ENCODE measurements around the gene BMP10.

BMP10 gene

DNA sequence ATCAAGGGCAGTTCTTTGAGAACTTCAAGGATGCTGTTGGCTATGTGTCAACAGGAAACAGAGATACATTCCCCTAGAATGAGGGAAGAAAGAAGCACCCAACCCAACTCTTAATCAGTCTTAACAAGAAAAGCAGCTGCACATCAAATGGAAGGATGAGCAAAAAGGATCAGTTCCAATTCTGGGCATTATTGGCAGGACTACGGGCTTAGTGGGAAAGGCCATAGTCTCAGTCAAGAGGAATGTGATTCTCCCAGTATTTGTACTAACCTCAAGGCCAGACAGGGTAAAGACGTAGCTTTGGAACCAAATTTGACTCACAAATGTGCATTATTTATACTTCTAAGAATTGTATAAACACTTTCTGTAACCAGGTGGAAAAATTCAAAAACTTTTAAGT lies 18.2 kb downstream of the BMP10 start:
- H3K36me3 ChIP-seq (ENCODE audit: control insufficient read depth, insufficient read depth, low read length) = no peaks in the 10 kb centered on the region
- no peak for TF ChIP-seq CTCF (IDR thresholded peaks at IDR 0.05; ENCODE audit: insufficient read depth, low read length, poor library complexity, severe bottlenecking)
- H3K27me3 ChIP-seq (replicated peaks; ENCODE audit: control insufficient read depth, insufficient read depth, low read length) = no peaks in the 10 kb centered on the region
- DNase-seq (ENCODE audit: extremely low read depth, insufficient read length) = no peak
- H3K4me3 ChIP-seq (replicated peaks; ENCODE audit: low read depth, low read length) = no peak overlapping the region

- peaks cover 2% of the 10 kb centered on the region; the same call in 1 of the 2 replicates for H3K27me3 ChIP-seq (replicated peaks; ENCODE audit: control insufficient read depth, insufficient read depth, low read length)
Observed at GRCh38 chr2:68850524-68850923, 20.7 kb downstream of the BMP10 start.

GRCh38 chr2:68849579-68850030 lies 21.6 kb downstream of the BMP10 start:
- peaks cover 2% of the 10 kb centered on the region; the same call in 1 of the 2 replicates for H3K27me3 ChIP-seq (replicated peaks; ENCODE audit: control insufficient read depth, insufficient read depth, low read length)
- no peak for DNase-seq (ENCODE audit: extremely low read depth, insufficient read length)

More at GRCh38 chr2:68850524-68850923, 20.7 kb downstream of the BMP10 start:
- Histone ChIP-seq H3K4me3 (replicated peaks; ENCODE audit: low read depth, low read length) (no peak overlapping the region), H3K36me3 (ENCODE audit: control insufficient read depth, insufficient read depth, low read length) (no peaks in the 10 kb centered on the region)
- TF ChIP-seq CTCF (IDR thresholded peaks at IDR 0.05; ENCODE audit: insufficient read depth, low read length, poor library complexity, severe bottlenecking) = no peak
- no peak for DNase-seq (ENCODE audit: extremely low read depth, insufficient read length)

DNA sequence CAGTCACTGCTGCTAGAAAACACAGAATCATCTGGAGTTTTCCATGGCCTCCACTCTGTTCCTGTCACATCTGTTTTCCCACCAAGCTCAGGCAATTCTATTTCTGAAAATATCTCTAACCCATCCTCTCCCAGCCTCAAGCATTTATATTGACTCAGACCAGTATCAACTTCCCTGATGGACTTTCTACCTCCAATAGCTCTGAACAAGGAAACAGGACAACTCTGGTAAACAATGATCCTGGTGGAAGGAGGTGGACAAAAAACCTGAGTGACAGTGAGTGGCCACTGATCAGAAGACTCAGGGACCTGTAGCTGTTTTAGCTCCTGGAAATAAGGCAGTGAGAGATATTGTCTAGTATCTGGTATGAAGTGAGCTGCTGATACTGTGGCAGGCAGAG lies 23.4 kb downstream of the BMP10 start:
- TF ChIP-seq CTCF (IDR thresholded peaks at IDR 0.05; ENCODE audit: insufficient read depth, low read length, poor library complexity, severe bottlenecking) = no peak
- no peak for DNase-seq (ENCODE audit: extremely low read depth, insufficient read length)
- Histone ChIP-seq H3K4me3 (replicated peaks; ENCODE audit: low read depth, low read length) (no peak overlapping the region), H3K36me3 (ENCODE audit: control insufficient read depth, insufficient read depth, low read length) (no peaks in the 10 kb centered on the region), H3K27me3 (replicated peaks; ENCODE audit: control insufficient read depth, insufficient read depth, low read length) (peaks cover 2% of the 10 kb centered on the region; the same call in 1 of the 2 replicates)

More at GRCh38 chr2:68849579-68850030, 21.6 kb downstream of the BMP10 start:
- Histone ChIP-seq H3K36me3 (ENCODE audit: control insufficient read depth, insufficient read depth, low read length) (no peaks in the 10 kb centered on the region), H3K4me3 (replicated peaks; ENCODE audit: low read depth, low read length) (no peak overlapping the region)
- no peak for TF ChIP-seq CTCF (IDR thresholded peaks at IDR 0.05; ENCODE audit: insufficient read depth, low read length, poor library complexity, severe bottlenecking)

- no peak overlapping the region for H3K4me3 ChIP-seq (replicated peaks; ENCODE audit: low read depth, low read length)
- TF ChIP-seq CTCF (IDR thresholded peaks at IDR 0.05; ENCODE audit: insufficient read depth, low read length, poor library complexity, severe bottlenecking) = no peak
- H3K36me3 ChIP-seq (ENCODE audit: control insufficient read depth, insufficient read depth, low read length) = no peaks in the 10 kb centered on the region
- peaks cover 2% of the 10 kb centered on the region; the same call in 1 of the 2 replicates for H3K27me3 ChIP-seq (replicated peaks; ENCODE audit: control insufficient read depth, insufficient read depth, low read length)
- no peak for DNase-seq (ENCODE audit: extremely low read depth, insufficient read length)
Observed at GRCh38 chr2:68846091-68846490, 25.1 kb downstream of the BMP10 start.

DNA sequence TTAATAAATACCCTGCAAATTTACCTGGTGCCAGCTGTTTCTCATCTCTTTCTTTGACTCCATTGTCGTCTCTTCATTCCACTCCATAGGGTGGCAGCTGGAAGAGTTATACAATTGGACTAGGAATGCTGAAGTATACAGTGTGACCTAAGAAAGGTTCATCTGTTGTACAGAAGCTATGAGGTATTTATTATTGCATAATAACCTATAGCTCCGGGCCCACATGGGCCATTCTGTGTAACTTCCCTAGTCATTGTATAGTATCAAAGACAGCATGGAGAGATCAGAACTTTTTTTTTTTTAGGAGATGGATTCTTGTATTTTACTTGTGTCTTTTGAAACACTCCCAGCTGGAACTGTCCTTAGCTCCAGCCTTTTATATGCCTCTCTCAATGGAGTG lies 26.2 kb downstream of the BMP10 start:
- H3K36me3 ChIP-seq (ENCODE audit: control insufficient read depth, insufficient read depth, low read length) = no peaks in the 10 kb centered on the region
- no peak for TF ChIP-seq CTCF (IDR thresholded peaks at IDR 0.05; ENCODE audit: insufficient read depth, low read length, poor library complexity, severe bottlenecking)
- H3K27me3 ChIP-seq (replicated peaks; ENCODE audit: control insufficient read depth, insufficient read depth, low read length) = peaks cover 2% of the 10 kb centered on the region; the same call in 1 of the 2 replicates
- H3K4me3 ChIP-seq (replicated peaks; ENCODE audit: low read depth, low read length) = no peak overlapping the region
- DNase-seq (ENCODE audit: extremely low read depth, insufficient read length) = no peak
